ENCODE measurements around the gene TSPAN5.
A peak's percentile ranks its signal among the peaks of the same experiment; 100 is the strongest.

Gene TSPAN5

DNA sequence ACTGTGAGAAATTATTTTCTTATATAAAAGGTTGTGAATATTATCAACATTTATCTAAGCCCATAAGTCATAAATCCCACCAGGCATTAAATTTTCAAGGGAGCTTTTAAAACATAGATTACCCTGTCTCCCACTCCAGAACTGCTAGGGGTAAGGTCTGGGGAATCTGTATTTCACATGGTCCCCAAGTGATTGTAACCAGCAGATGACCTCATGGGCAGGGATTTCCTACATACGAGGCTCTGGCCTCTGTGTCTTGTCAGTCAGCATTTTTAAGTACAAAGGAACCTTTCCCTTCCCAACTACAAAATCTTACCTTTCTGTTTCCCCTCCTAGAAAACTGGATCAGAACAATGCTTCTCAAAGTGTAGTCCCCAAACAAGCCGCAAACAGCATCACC, 188.6 kb downstream of the TSPAN5 start:
- no peaks in the 10 kb centered on the region for H3K9me2 ChIP-seq (replicated peaks; ENCODE audit: insufficient read depth, low read length)
- no peak overlapping the region for H3K27ac ChIP-seq (ENCODE audit: low read depth, low read length)
- no peaks in the 10 kb centered on the region for H3K79me2 ChIP-seq (ENCODE audit: insufficient read depth, low read length)

DNA sequence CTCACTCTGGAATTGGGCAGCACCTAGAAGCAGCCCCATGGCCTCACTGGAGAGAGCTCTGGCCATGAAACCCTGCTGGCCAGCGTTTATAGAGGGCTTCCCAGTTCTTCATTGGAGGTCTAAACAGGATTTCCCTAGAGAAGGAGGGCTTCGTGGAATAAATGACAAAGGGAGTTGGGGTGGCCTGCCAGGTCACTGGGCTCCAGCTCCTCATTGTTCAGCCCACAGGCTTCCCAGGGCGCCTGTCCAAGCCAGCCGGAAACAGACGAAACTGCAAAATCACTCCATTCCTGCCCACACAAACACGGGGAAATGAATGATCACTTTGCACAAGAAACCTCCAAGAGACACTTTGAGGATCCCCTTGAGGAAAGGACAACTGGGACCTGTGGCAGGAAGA, 189.7 kb downstream of the TSPAN5 start:
- H3K9me3 ChIP-seq (ENCODE audit: insufficient read depth, low read length): no peaks in the 10 kb centered on the region
- H3K27ac ChIP-seq (ENCODE audit: low read depth, low read length): no peak overlapping the region
- H3K4me3 ChIP-seq (ENCODE audit: insufficient read depth, low read length, poor library complexity, severe bottlenecking): no peak overlapping the region
- no peak overlapping the region for H3K9ac ChIP-seq (ENCODE audit: low read length)
- no peaks in the 10 kb centered on the region for H3K36me3 ChIP-seq (ENCODE audit: low read length)
- H3K27me3 ChIP-seq (ENCODE audit: low read length): no peaks in the 10 kb centered on the region
- H3F3A ChIP-seq (ENCODE audit: insufficient read depth): no peaks in the 10 kb centered on the region
- no peaks in the 10 kb centered on the region for H3K79me2 ChIP-seq (ENCODE audit: insufficient read depth, low read length)
- no peak overlapping the region for H2AFZ ChIP-seq (ENCODE audit: low read depth, low read length, severe bottlenecking)
- H4K20me1 ChIP-seq (ENCODE audit: low read depth, low read length): no peaks in the 10 kb centered on the region
- no peak overlapping the region for H3K4me2 ChIP-seq (ENCODE audit: low read depth, low read length, poor library complexity, severe bottlenecking)
- TF ChIP-seq, protein P1, sequence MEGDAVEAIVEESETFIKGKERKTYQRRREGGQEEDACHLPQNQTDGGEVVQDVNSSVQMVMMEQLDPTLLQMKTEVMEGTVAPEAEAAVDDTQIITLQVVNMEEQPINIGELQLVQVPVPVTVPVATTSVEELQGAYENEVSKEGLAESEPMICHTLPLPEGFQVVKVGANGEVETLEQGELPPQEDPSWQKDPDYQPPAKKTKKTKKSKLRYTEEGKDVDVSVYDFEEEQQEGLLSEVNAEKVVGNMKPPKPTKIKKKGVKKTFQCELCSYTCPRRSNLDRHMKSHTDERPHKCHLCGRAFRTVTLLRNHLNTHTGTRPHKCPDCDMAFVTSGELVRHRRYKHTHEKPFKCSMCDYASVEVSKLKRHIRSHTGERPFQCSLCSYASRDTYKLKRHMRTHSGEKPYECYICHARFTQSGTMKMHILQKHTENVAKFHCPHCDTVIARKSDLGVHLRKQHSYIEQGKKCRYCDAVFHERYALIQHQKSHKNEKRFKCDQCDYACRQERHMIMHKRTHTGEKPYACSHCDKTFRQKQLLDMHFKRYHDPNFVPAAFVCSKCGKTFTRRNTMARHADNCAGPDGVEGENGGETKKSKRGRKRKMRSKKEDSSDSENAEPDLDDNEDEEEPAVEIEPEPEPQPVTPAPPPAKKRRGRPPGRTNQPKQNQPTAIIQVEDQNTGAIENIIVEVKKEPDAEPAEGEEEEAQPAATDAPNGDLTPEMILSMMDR (IDR thresholded peaks at IDR 0.05; ENCODE audit: insufficient read depth, low read length, poor library complexity, severe bottlenecking): no peak
- TF ChIP-seq EZH2phosphoT487 (conservative IDR thresholded peaks at IDR 0.05; ENCODE audit: low read length): no peak
- no peaks in the 10 kb centered on the region for H3K9me2 ChIP-seq (replicated peaks; ENCODE audit: insufficient read depth, low read length)

More for the DNA sequence above, 188.6 kb downstream of the TSPAN5 start:
- H3K9ac ChIP-seq (ENCODE audit: low read length): no peak overlapping the region
- no peaks in the 10 kb centered on the region for H3K36me3 ChIP-seq (ENCODE audit: low read length)
- H3K27me3 ChIP-seq (ENCODE audit: low read length): no peaks in the 10 kb centered on the region
- H3K9me3 ChIP-seq (ENCODE audit: insufficient read depth, low read length): no peaks in the 10 kb centered on the region
- no peak overlapping the region for H3K4me2 ChIP-seq (ENCODE audit: low read depth, low read length, poor library complexity, severe bottlenecking)
- H2AFZ ChIP-seq (ENCODE audit: low read depth, low read length, severe bottlenecking): no peak overlapping the region
- H3K4me3 ChIP-seq (ENCODE audit: insufficient read depth, low read length, poor library complexity, severe bottlenecking): no peak overlapping the region
- TF ChIP-seq, protein P1 (IDR thresholded peaks at IDR 0.05; ENCODE audit: insufficient read depth, low read length, poor library complexity, severe bottlenecking): no peak
- TF ChIP-seq EZH2phosphoT487 (conservative IDR thresholded peaks at IDR 0.05; ENCODE audit: low read length): no peak
- H3F3A ChIP-seq (ENCODE audit: insufficient read depth): no peaks in the 10 kb centered on the region
- no peaks in the 10 kb centered on the region for H4K20me1 ChIP-seq (ENCODE audit: low read depth, low read length)

DNA sequence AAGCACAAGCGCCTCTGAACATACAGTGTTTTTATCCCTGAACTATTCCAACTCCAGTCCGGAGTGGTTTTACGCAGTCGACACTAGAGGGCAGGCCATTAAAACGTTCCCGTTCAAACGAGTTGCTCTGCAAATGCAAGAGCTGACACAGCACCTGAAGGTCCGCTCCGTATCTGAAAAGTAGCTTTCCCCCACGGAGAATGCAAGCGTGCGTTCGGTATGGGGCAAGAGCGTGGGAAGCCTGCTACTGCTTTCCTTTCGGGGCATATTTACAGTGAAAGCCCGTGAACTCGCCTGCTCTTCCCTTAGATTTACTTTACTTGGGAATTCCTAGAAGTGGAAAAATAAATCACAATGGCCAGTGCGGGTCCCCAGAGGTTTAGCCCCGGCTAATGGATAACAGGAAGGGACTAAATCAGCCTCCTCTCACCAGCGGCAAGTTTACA, 190.8 kb downstream of the TSPAN5 start:
- Histone ChIP-seq H3K27me3 (ENCODE audit: low read length) (no peaks in the 10 kb centered on the region), H4K20me1 (ENCODE audit: low read depth, low read length) (no peaks in the 10 kb centered on the region), H3F3A (ENCODE audit: insufficient read depth) (no peaks in the 10 kb centered on the region), H3K9me3 (ENCODE audit: insufficient read depth, low read length) (no peaks in the 10 kb centered on the region), H2AFZ (ENCODE audit: low read depth, low read length, severe bottlenecking) (no peak overlapping the region), H3K4me3 (ENCODE audit: insufficient read depth, low read length, poor library complexity, severe bottlenecking) (no peak overlapping the region), H3K79me2 (ENCODE audit: insufficient read depth, low read length) (no peaks in the 10 kb centered on the region), H3K27ac (ENCODE audit: low read depth, low read length) (no peak overlapping the region), H3K4me2 (ENCODE audit: low read depth, low read length, poor library complexity, severe bottlenecking) (peak overlapping the region; percentile 34), H3K9ac (ENCODE audit: low read length) (no peak overlapping the region), H3K9me2 (replicated peaks; ENCODE audit: insufficient read depth, low read length) (no peaks in the 10 kb centered on the region), H3K36me3 (ENCODE audit: low read length) (no peaks in the 10 kb centered on the region)
- TF ChIP-seq EZH2phosphoT487 (conservative IDR thresholded peaks at IDR 0.05; ENCODE audit: low read length): no peak
- TF ChIP-seq, protein P1 (IDR thresholded peaks at IDR 0.05; ENCODE audit: insufficient read depth, low read length, poor library complexity, severe bottlenecking): no peak

All from SU-DHL-6 (cell line).